Spleen (tissue), 7 donors: Measurements from ENCODE around the gene NRBF2.

Source experiments
- CTCF ChIP-seq, 11 experiments: fragments of 200-600 bp in 7 of 11; fragments of 450-650 bp in 4 of 11; sonication (generic) in 4 of 11; IDR thresholded peaks in 8 of 11; conservative IDR thresholded peaks in 3 of 11; 1 replicate in 7 of 11; 2 replicates in 4 of 11; pipeline versions ENCODE4 v1.4.0 to v1.8.0; 2016 to 2021; ENCODE audit warnings: antibody characterized with exemption in 11 of 11, inconsistent platforms in 4 of 11, mild to moderate bottlenecking in 1 of 11
- POLR2A ChIP-seq, 3 donors: fragments of 450-650 bp; IDR thresholded peaks; one replicate each; pipeline ENCODE4 v1.5.1; 2017; ENCODE audit warnings: antibody characterized with exemption in 3 of 3, mild to moderate bottlenecking in 1 of 3
- POLR2AphosphoS5 ChIP-seq, 3 donors: sonication (generic); formaldehyde crosslinking; IDR thresholded peaks; one replicate each; pipeline ENCODE4 v1.5.1; 2017; ENCODE audit warnings: antibody characterized with exemption in 3 of 3
- donor health status: DM: no; HTN: no; CAD: no; lungs with moderate emphysema.
- donor health status: DM: no; HTN: no; CAD: no.
- donor health status: DM: no; HTN: no; CAD: no.

DNA sequence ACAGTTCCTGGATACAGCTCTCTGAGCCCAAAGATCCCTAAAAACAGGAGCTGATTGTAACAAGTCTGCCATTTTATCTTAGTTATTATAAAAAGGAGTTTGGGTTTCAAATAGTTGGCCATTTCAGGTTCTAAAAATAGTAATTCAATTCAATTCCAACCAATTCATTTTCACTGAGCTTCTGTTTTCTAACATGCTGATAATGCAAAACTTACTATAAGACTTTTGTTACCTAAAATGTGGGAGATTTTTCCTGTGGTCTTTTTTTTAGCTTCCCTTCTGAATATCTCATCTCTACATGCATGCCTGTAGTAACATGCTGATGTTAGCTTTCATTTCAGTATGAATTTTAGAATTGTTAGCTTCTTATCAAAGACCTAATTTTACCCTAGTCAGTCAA is 13.4 kb downstream of the NRBF2 start:
- no peak for TF ChIP-seq CTCF (IDR thresholded peaks at IDR 0.05 in 8 of 11, conservative IDR thresholded peaks at IDR 0.05 in 3 of 11)
- no peak for TF ChIP-seq POLR2A (IDR thresholded peaks at IDR 0.05)
- no peak for TF ChIP-seq POLR2AphosphoS5 (IDR thresholded peaks at IDR 0.05)
